GM12874 (cell line): ENCODE results near the gene FKBP14.

Experiments used
- TF ChIP-seq, protein P1 (sequence below): IDR thresholded peaks from 2 replicates; pipeline ENCODE4 v1.5.1; 2011; ENCODE audit warnings: low read depth, mild to moderate bottlenecking, control low read depth, low read length, moderate library complexity; ENCODE audit not compliant: insufficient read depth

The FKBP14 gene

DNA sequence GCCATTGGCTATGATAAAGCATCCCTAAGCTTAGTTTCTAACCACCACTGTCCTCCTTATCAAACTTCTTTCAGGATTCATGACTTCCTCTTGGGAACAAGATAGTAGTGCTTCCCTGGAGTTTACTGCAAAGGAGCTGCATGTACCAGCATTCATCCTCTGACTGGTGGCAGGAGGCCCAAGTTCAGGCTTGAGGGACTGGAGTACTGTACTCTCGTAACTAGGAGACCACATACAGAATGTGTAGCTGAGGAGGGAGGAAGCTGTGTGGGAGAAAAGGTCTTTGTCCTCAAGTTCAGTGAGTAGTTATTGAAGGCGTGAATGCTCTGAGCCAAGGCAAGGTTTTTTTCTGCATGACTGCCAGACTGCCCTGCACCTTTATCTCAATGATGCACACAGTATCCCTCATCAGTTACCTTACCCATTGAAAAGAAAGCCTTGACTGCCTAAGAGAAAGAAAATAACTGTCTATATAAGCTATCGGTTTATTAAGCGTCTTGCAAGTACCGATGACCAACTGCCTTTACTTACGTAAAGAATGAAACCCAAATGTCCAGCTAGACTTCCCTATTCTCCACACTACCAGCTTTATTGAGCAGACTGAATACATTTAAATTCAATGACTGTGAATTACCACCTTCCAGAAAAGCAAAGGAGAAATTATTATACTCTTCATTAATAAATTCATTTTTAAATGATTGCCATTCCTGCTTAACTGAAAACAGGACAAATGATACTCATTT lies 49.7 kb downstream of the FKBP14 start:
- TF ChIP-seq, protein P1, sequence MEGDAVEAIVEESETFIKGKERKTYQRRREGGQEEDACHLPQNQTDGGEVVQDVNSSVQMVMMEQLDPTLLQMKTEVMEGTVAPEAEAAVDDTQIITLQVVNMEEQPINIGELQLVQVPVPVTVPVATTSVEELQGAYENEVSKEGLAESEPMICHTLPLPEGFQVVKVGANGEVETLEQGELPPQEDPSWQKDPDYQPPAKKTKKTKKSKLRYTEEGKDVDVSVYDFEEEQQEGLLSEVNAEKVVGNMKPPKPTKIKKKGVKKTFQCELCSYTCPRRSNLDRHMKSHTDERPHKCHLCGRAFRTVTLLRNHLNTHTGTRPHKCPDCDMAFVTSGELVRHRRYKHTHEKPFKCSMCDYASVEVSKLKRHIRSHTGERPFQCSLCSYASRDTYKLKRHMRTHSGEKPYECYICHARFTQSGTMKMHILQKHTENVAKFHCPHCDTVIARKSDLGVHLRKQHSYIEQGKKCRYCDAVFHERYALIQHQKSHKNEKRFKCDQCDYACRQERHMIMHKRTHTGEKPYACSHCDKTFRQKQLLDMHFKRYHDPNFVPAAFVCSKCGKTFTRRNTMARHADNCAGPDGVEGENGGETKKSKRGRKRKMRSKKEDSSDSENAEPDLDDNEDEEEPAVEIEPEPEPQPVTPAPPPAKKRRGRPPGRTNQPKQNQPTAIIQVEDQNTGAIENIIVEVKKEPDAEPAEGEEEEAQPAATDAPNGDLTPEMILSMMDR = no peak

DNA sequence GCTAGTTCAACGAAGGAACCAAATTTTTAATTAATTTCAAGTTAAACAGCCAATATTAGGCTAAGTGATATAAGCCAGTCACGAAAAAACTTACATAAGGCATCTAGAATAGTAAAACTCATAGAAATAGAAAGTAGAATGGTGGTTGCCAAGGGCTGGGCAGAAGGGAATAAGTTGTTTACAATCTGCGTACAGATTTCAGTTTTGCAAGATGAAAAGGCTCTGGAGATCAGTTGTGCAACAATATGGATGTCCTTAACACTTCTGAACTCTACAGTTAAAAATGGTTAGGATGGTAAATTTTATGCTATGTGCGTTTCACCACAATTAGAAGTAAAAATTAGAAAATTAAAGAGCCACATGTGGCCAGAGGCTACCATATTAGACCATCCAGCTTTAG lies 50.2 kb downstream of the FKBP14 start:
- TF ChIP-seq, protein P1 = no peak

DNA sequence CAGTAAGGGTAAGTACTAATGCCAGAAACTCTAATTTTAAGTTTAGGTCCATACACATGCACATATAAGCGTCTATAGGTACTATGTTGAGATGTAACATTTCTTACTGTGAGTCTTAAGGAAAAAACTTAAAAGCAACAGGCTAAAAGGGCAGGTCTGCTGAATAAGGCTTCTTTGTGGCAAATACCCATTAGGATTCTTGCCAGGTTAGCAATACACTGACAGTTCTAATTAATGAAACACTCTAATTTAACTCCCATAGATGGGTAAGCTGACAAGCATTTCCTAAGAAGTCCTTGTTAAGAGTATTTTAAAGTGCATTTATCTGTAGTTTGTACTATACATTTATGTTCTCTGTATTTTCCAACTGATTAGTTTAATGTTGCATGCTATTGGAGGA lies 50.9 kb downstream of the FKBP14 start:
- TF ChIP-seq, protein P1 = no peak

DNA sequence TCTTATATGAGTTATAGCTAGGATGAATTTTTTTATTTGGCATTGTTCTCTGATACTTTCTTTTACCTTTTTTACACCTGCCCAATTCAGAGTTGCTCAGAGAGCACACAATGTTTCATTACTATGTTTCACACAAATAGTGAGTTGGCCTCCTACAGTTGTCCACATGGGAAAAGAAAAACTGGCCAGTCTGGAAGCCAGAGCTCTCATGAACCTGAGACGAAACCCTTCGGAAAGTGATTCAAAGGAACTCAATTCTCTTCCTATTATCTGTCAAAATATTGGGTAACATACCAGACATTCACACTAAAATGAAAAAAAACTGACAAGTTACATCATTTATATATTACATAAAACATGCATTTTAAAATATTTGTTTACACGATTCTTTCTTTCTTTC lies 52.2 kb downstream of the FKBP14 start:
- TF ChIP-seq, protein P1 = no peak

DNA sequence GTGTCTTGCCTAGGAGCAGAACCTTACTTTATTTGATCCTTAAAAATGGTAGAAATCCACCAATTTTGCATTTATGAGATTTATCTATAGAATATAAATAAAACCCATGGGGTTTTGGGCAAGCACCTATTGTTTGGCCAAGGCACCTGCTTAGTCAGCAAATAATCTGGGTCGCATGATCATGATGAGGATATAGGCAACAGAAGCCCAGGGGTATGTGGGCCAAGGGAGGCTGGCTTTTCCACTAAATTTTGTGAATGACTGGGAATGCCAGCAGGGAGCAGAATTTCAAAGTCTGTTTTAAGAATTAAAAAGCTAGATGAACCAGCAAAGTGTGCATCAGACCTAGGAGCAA lies 54.2 kb downstream of the FKBP14 start:
- TF ChIP-seq, protein P1 = no peak

DNA sequence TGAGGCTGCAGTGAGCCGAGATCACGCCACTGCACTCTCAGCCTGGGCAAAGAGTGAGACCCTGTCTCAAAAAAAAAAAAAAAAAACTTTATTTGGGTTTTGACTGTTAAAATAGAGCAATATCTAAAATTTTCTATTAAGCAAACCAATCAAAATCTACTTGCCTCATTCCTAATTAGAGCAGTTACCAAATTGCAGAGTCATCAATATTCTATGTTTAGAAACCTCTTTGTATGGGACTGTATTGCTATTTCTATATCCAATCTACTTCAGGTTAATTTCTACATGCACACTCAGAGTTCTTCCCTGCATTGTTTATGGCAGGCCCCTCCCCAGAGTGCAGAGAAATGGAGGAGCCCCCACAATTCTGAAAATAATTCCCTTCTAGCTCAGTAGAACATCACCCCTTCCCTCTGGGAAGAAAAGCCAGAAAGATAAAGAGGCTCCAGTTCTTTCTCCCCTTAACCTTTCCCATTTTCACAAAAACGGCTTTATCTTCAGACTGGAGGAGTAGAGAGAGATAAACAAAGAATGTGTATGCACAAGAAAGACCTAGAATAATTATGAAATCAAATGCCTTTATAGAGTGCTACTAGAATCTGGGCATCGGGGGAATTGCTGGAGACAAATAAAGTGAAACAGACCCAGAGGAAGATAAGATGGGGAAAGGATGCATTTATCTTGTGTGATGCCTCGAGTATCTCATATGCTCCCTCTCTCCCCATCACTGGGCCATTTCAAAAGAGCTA lies 54.8 kb downstream of the FKBP14 start:
- TF ChIP-seq, protein P1 = no peak

DNA sequence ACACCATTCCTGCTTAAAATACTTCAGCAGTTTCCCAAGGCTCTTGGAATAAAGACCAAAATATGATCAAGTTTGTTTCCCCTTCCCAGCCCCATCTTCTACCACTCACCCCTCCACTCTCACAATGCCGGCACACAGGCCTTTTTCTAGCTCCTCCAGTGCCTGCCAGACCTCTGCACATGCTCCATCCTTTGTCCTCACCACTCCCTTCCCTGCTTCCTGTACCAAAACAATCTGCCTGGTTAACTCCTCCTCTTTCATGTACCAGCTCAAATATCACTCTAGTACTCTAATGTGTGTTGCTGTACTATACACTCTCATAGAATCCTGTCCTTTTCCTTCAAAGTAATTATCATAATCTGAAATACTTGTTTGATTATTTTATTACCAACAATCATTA lies 56.3 kb downstream of the FKBP14 start:
- TF ChIP-seq, protein P1 = no peak
